Hair follicular keratinocyte (primary cell): ENCODE data around the gene DCN. TPM values are rescaled to one million over a fixed set of nuclear protein-coding genes. Genes with fewer than 3 reads are reported as not detected.

Experiments
- total RNA-seq: library from RNA; depleted of rRNA; stranded (reverse); fragments of >200 nt; gene quantifications from 2 replicates; pipeline ENCODE4 v1.2.3, GENCODE V29; 2015

Gene DCN
- 2.5 and 21.4 TPM in 2 replicates for total RNA-seq

GRCh38 chr12:91182636-91183455, at the start of gene DCN:
Gene DCN (minus strand): TSS chr12:91182817. CDS start chr12:91178552, 4,265 bp downstream.

GRCh38 chr12:91111366-91112325, 71.0 kb downstream of the DCN start, which contains the start of gene LUM:
Gene LUM (minus strand): TSS chr12:91111494. CDS start chr12:91108979, 2,515 bp downstream.

Other genes with a start within 250 kb of the DCN start
- gene CCER1, start 227.6 kb downstream of the DCN start, total RNA-seq, result not detected in 2 replicates
- gene EPYC, start 177.8 kb downstream of the DCN start, total RNA-seq, result not detected in 2 replicates
- gene KERA, start 124.8 kb downstream of the DCN start, total RNA-seq, result not detected in 2 replicates
- gene LUM, start 71.3 kb downstream of the DCN start, total RNA-seq, result 0.55 and 7.5 TPM in 2 replicates